Heart right ventricle (tissue), 16 donors: ENCODE results near the gene ROS1. TPM values are rescaled to one million over a fixed set of nuclear protein-coding genes. Genes with fewer than 3 reads are reported as not detected.
A peak's percentile ranks its signal among the peaks of the same experiment; 100 is the strongest.

Experiments
- ATAC-seq, 8 donors: fragments of 200-7000 bp; cut with Tn5 transposase; one replicate each; pipeline ENCODE4 v1.9.1; 2020; ENCODE audit warnings: mild to moderate bottlenecking in 8 of 8, moderate library complexity in 8 of 8, moderate number of reproducible peaks in 1 of 8
- DNase-seq, 2 donors: peaks; one replicate each; pipeline ENCODE4 v3.0.0-alpha.2; 2020
- H3K27ac ChIP-seq, 10 donors: fragments of 200-600 bp; sonication (generic) in 2 of 10; one replicate each; pipeline versions ENCODE4 v1.5.0 to v1.8.0; 2020 to 2022; ENCODE audit warnings: mild to moderate bottlenecking in 3 of 10
- H3K27me3 ChIP-seq, 7 donors: fragments of 200-600 bp; one replicate each; pipeline ENCODE4 v1.8.0; 2021 to 2022; ENCODE audit warnings: mild to moderate bottlenecking in 2 of 7
- H3K36me3 ChIP-seq, 9 donors: fragments of 200-600 bp; sonication (generic) in 1 of 9; one replicate each; pipeline versions ENCODE4 v1.5.0 to v1.8.0; 2020 to 2022; ENCODE audit warnings: mild to moderate bottlenecking in 2 of 9
- H3K4me1 ChIP-seq, 9 donors: fragments of 200-600 bp; sonication (generic) in 1 of 9; one replicate each; pipeline versions ENCODE4 v1.5.0 to v1.8.0; 2020 to 2022; ENCODE audit warnings: mild to moderate bottlenecking in 4 of 9
- H3K4me3 ChIP-seq, 10 donors: fragments of 200-600 bp; sonication (generic) in 2 of 10; one replicate each; pipeline versions ENCODE4 v1.5.0 to v1.8.0; 2020 to 2022; ENCODE audit warnings: mild to moderate bottlenecking in 7 of 10, moderate library complexity in 2 of 10
- H3K9me3 ChIP-seq, 11 donors: fragments of 200-600 bp in 10 of 11; sonication (generic) in 2 of 11; one replicate each; pipeline versions ENCODE4 v1.5.0 to v1.8.0; 2013 to 2022; ENCODE audit warnings: mild to moderate bottlenecking in 2 of 11, control low read depth in 1 of 11, moderate library complexity in 1 of 11
- CTCF ChIP-seq, 9 donors: fragments of 200-600 bp; sonication (generic) in 2 of 9; IDR thresholded peaks; one replicate each; pipeline versions ENCODE4 v1.5.0 to v1.8.0; 2021 to 2022; ENCODE audit warnings: antibody characterized with exemption in 9 of 9, mild to moderate bottlenecking in 5 of 9, moderate library complexity in 1 of 9
- WGBS, 2 donors: extraction: QIAGEN DNeasy Blood & Tissue Kit; methylation state at CpG; one replicate each; pipeline ENCODE4 v1.1.7; 2013; ENCODE audit warnings: inconsistent platforms in 1 of 2; 5-methylcytosine and 5-hydroxymethylcytosine counted together
- intact Hi-C, 10 donors: fragments of 100-400 bp; cut with DNase I; formaldehyde crosslinking; loops; one replicate each; pipeline versions ENCODE4 v1.11.1 to v1.14.2; 2022
- polyA plus RNA-seq, 2 donors: library from polyadenylated mRNA; stranded (reverse); fragments of 200-250 nt; gene quantifications; one replicate each; pipeline ENCODE4 v1.2.3, GENCODE V29; 2013
- total RNA-seq, 10 donors: library from RNA; stranded (reverse); fragmentation: NEBNext Ultra II Directional in 3 of 10; extraction: Animal tissue kit (Norgen Biotek cat#: 25700) in 3 of 10; gene quantifications; one replicate each; pipeline versions ENCODE4 v1.2.1 to v1.2.4, GENCODE V29; 2021 to 2023
- donor health status: Arrhythmogenic right ventricular cardiomyopathy.
- donor health status: ischemic (EF 13 %, LVEDD 7.1; RV severe dilation, severe dysfunction).
- donor health status: healthy with polysubstance abuse.
- donor health status: DM: no; HTN: yes; CAD: no.
- donor health status: DM: no; HTN: no; CAD: no.
- donor health status: ischemic (EF 25% LVEDD 6.9; RV normal size, moderate dysfunction).
- donor health status: ischemic (EF 25% LVEDD 5.7; RV mildly dilated, moderate dysfunction).
- donor health status: healthy.
- donor health status: DM: yes; HTN: yes; CAD: no.
- donor health status: Ischemic cardiomyopathy.
- donor health status: ischemic (EF 35%, LVEDD 5.7; RV mildly dilated, moderate dysfunction).
- donor health status: nonischemic (EF 11% LVEDD 7.7; RV severe dilation, severe dysfunction).
- donor health status: DM: yes; HTN: yes; CAD: no.
- donor health status: PGD.
- donor health status: ischemic (EF 29% LVEDD 5.4; RV normal size, mild dysfunction).
- donor health status: nonischemic (EF 23%, LVEDD 6.1; RV moderate dilation, normal function).

Gene ROS1
- total and polyA plus RNA-seq, 12 donors: 0.02 to 0.13 (median 0.08) TPM; not detected in 4

GRCh38 chr6:117307655-117308054, 118.1 kb downstream of the ROS1 start:
- 94 to 97% methylated on average over 3 of the region's 3 CpGs for WGBS, 2 donors
- Histone ChIP-seq H3K4me3 (no peak overlapping the region), H3K36me3 (no peaks in the 10 kb centered on the region), H3K4me1 (peaks cover 0 to 8% (median 0%) of the 10 kb centered on the region in 9 donors), H3K27me3 (no peaks in the 10 kb centered on the region), H3K9me3 (no peaks in the 10 kb centered on the region), H3K27ac (no peak overlapping the region)
- ATAC-seq (no peak), DNase-seq (no peak)
- TF ChIP-seq CTCF (IDR thresholded peaks at IDR 0.05): no peak
- intact Hi-C loops: no loop called here

GRCh38 chr6:117306227-117306790, 119.4 kb downstream of the ROS1 start:
- DNase-seq (no peak), ATAC-seq (no peak)
- no peaks in the 10 kb centered on the region for H3K9me3 ChIP-seq
- 69 to 83% methylated on average over 3 of the region's 3 CpGs for WGBS, 2 donors
- no peaks in the 10 kb centered on the region for H3K27me3 ChIP-seq
- H3K4me1 ChIP-seq: peaks cover 0 to 8% (median 0%) of the 10 kb centered on the region in 9 donors
- H3K27ac ChIP-seq: no peak overlapping the region
- intact Hi-C loops: no loop called here
- H3K36me3 ChIP-seq: no peaks in the 10 kb centered on the region
- H3K4me3 ChIP-seq: no peak overlapping the region
- TF ChIP-seq CTCF (IDR thresholded peaks at IDR 0.05): no peak

- H3K4me3 ChIP-seq: no peak overlapping the region
- no peak for DNase-seq
- no peak for ATAC-seq
- WGBS, 2 donors: 78 to 85% methylated on average over 2 of the region's 2 CpGs
- H3K27ac ChIP-seq: no peak overlapping the region
- no peak for TF ChIP-seq CTCF (IDR thresholded peaks at IDR 0.05)
- H3K36me3 ChIP-seq: no peaks in the 10 kb centered on the region
- intact Hi-C loops: no loop called here
- H3K4me1 ChIP-seq: peaks cover 0 to 8% (median 0%) of the 10 kb centered on the region in 9 donors
- H3K9me3 ChIP-seq: no peaks in the 10 kb centered on the region
- no peaks in the 10 kb centered on the region for H3K27me3 ChIP-seq
Observed at GRCh38 chr6:117304446-117304845, 121.3 kb downstream of the ROS1 start.

GRCh38 chr6:117303323-117303722, 122.4 kb downstream of the ROS1 start:
- intact Hi-C loops: no loop called here
- H3K27me3 ChIP-seq: no peaks in the 10 kb centered on the region
- H3K27ac ChIP-seq: peak overlapping the region in 4 of 10 donors; percentile 20 to 36 (median 28)
- no peaks in the 10 kb centered on the region for H3K9me3 ChIP-seq
- no peak for DNase-seq
- peaks cover 0 to 8% (median 0%) of the 10 kb centered on the region in 9 donors for H3K4me1 ChIP-seq
- no peaks in the 10 kb centered on the region for H3K36me3 ChIP-seq
- TF ChIP-seq CTCF (IDR thresholded peaks at IDR 0.05): no peak
- H3K4me3 ChIP-seq: no peak overlapping the region
- WGBS, 2 donors: 61 to 67% methylated on average over 3 of the region's 3 CpGs
- ATAC-seq: peak in 6 of 8 donors; percentile 37 to 90 (median 58)
